Astrocyte (in vitro differentiated cells and primary cell): ENCODE measurements around the gene B2M. TPM values are rescaled to one million over a fixed set of nuclear protein-coding genes. Genes with fewer than 3 reads are reported as not detected.

Experiments
- DNase-seq: peaks from one replicate; pipeline ENCODE4 v3.0.0-alpha.2; 2010; ENCODE audit warnings: low read depth
- FAIRE-seq: peaks from 2 replicates; lab custom pipeline; 2011; peaks lifted over from hg19 to GRCh38; lab: Jason Lieb, UNC
- H2AFZ ChIP-seq: 2 replicates; pipeline ENCODE4 v1.6.0; 2012; ENCODE audit warnings: low read depth, low read length, inconsistent platforms
- H3K27ac ChIP-seq: 2 replicates; pipeline ENCODE4 v1.5.1; 2011; ENCODE audit warnings: low read depth, low read length, inconsistent platforms
- H3K27me3 ChIP-seq: 2 replicates; pipeline ENCODE4 v1.6.0; 2011; ENCODE audit warnings: low read length, inconsistent platforms; ENCODE audit not compliant: insufficient read depth
- H3K36me3 ChIP-seq: 2 replicates; pipeline ENCODE4 v1.5.1; 2011; ENCODE audit warnings: low read length, inconsistent platforms; ENCODE audit not compliant: insufficient read depth
- H3K4me1 ChIP-seq: 2 replicates; pipeline ENCODE4 v1.5.1; 2011; ENCODE audit warnings: low read length, inconsistent platforms; ENCODE audit not compliant: insufficient read depth
- H3K4me2 ChIP-seq: 2 replicates; pipeline ENCODE4 v1.6.0; 2012; ENCODE audit warnings: low read length, inconsistent platforms
- H3K4me3 ChIP-seq: 2 replicates; pipeline ENCODE4 v1.5.1; 2011; ENCODE audit warnings: low read depth, mild to moderate bottlenecking, low read length, inconsistent platforms; ENCODE audit not compliant: insufficient read depth
- H3K79me2 ChIP-seq: 2 replicates; pipeline ENCODE4 v1.6.0; 2012; ENCODE audit warnings: mild to moderate bottlenecking, low read length, inconsistent platforms; ENCODE audit not compliant: insufficient read depth
- H3K9ac ChIP-seq: 2 replicates; pipeline ENCODE4 v1.6.0; 2012; ENCODE audit warnings: mild to moderate bottlenecking, low read length, inconsistent platforms
- H3K9me3 ChIP-seq: 2 replicates; pipeline ENCODE4 v1.5.1; 2012; ENCODE audit warnings: low read depth, mild to moderate bottlenecking, low read length, inconsistent platforms; ENCODE audit not compliant: insufficient read depth
- H4K20me1 ChIP-seq: 2 replicates; pipeline ENCODE4 v1.6.0; 2012; ENCODE audit warnings: low read length, inconsistent platforms; ENCODE audit not compliant: insufficient read depth
- H3K27ac Mint-ChIP-seq: one replicate; pipeline ENCODE4 v1.8.0; 2021; ENCODE audit warnings: mild to moderate bottlenecking, mixed read lengths; ENCODE audit not compliant: unreplicated experiment
- H3K27me3 Mint-ChIP-seq: one replicate; pipeline ENCODE4 v1.8.0; 2021; ENCODE audit warnings: low read depth, mixed read lengths; ENCODE audit not compliant: unreplicated experiment
- H3K36me3 Mint-ChIP-seq: one replicate; pipeline ENCODE4 v1.8.0; 2021; ENCODE audit warnings: low read depth, mixed read lengths; ENCODE audit not compliant: unreplicated experiment
- H3K4me1 Mint-ChIP-seq: one replicate; pipeline ENCODE4 v1.8.0; 2021; ENCODE audit warnings: low read depth, mixed read lengths; ENCODE audit not compliant: unreplicated experiment
- H3K4me3 Mint-ChIP-seq: one replicate; pipeline ENCODE4 v1.8.0; 2021; ENCODE audit warnings: mild to moderate bottlenecking, moderate library complexity, mixed read lengths; ENCODE audit not compliant: unreplicated experiment
- H3K9me3 Mint-ChIP-seq: one replicate; pipeline ENCODE4 v1.8.0; 2021; ENCODE audit warnings: mild to moderate bottlenecking, mixed read lengths; ENCODE audit not compliant: unreplicated experiment
- EZH2 ChIP-seq: IDR thresholded peaks from 2 replicates; pipeline ENCODE4 v1.6.1; 2012; ENCODE audit warnings: mild to moderate bottlenecking, low read length, inconsistent platforms; ENCODE audit not compliant: insufficient read depth
- total RNA-seq: library from RNA; stranded (reverse); gene quantifications from 2 replicates; pipeline ENCODE4 v1.2.1, GENCODE V29; 2021
- TF ChIP-seq, protein P1 (sequence below): IDR thresholded peaks from 2 replicates; pipeline ENCODE4 v1.5.1; 2011; ENCODE audit warnings: low read depth, mild to moderate bottlenecking, inconsistent platforms, low read length, moderate library complexity; ENCODE audit not compliant: insufficient read depth

The B2M gene
- total RNA-seq, 1 donor from 2014 or later: 1,708 TPM

GRCh38 chr15:44670087-44670950 is 41.0 kb upstream of the B2M start:
- no peak overlapping the region for H2AFZ ChIP-seq
- no peak overlapping the region for H3K9ac ChIP-seq
- TF ChIP-seq, protein P1, sequence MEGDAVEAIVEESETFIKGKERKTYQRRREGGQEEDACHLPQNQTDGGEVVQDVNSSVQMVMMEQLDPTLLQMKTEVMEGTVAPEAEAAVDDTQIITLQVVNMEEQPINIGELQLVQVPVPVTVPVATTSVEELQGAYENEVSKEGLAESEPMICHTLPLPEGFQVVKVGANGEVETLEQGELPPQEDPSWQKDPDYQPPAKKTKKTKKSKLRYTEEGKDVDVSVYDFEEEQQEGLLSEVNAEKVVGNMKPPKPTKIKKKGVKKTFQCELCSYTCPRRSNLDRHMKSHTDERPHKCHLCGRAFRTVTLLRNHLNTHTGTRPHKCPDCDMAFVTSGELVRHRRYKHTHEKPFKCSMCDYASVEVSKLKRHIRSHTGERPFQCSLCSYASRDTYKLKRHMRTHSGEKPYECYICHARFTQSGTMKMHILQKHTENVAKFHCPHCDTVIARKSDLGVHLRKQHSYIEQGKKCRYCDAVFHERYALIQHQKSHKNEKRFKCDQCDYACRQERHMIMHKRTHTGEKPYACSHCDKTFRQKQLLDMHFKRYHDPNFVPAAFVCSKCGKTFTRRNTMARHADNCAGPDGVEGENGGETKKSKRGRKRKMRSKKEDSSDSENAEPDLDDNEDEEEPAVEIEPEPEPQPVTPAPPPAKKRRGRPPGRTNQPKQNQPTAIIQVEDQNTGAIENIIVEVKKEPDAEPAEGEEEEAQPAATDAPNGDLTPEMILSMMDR: no peak
- no peak for TF ChIP-seq EZH2
- no peaks in the 10 kb centered on the region for H3K36me3 ChIP-seq
- no peaks in the 10 kb centered on the region for H3K79me2 ChIP-seq
- Mint-ChIP-seq H3K27ac (no peak overlapping the region), H3K36me3 (peaks cover 3% of the 10 kb centered on the region), H3K4me3 (no peak overlapping the region), H3K4me1 (no peaks in the 10 kb centered on the region), H3K9me3 (peaks cover 3% of the 10 kb centered on the region), H3K27me3 (peaks cover 28% of the 10 kb centered on the region)
- no peaks in the 10 kb centered on the region for H3K4me1 ChIP-seq
- FAIRE-seq (no peak), DNase-seq (no peak)
- H3K9me3 ChIP-seq: no peaks in the 10 kb centered on the region
- no peak overlapping the region for H3K4me2 ChIP-seq
- H3K27ac ChIP-seq: no peak overlapping the region
- peaks cover 3% of the 10 kb centered on the region for H3K27me3 ChIP-seq
- no peaks in the 10 kb centered on the region for H4K20me1 ChIP-seq
- H3K4me3 ChIP-seq: no peak overlapping the region

- H3K4me2 ChIP-seq: no peak overlapping the region
- Mint-ChIP-seq H3K9me3 (peaks cover 3% of the 10 kb centered on the region), H3K4me1 (no peaks in the 10 kb centered on the region), H3K4me3 (no peak overlapping the region), H3K36me3 (peaks cover 3% of the 10 kb centered on the region), H3K27me3 (peaks cover 25% of the 10 kb centered on the region), H3K27ac (no peak overlapping the region)
- H2AFZ ChIP-seq: no peak overlapping the region
- H4K20me1 ChIP-seq: no peaks in the 10 kb centered on the region
- no peak overlapping the region for H3K9ac ChIP-seq
- H3K36me3 ChIP-seq: no peaks in the 10 kb centered on the region
- no peaks in the 10 kb centered on the region for H3K4me1 ChIP-seq
- DNase-seq: no peak
- H3K9me3 ChIP-seq: no peaks in the 10 kb centered on the region
- no peak overlapping the region for H3K27ac ChIP-seq
- no peak overlapping the region for H3K4me3 ChIP-seq
- no peak for FAIRE-seq
- no peaks in the 10 kb centered on the region for H3K79me2 ChIP-seq
- TF ChIP-seq, protein P1: no peak
- TF ChIP-seq EZH2: no peak
- peaks cover 18% of the 10 kb centered on the region for H3K27me3 ChIP-seq
These were observed 37.7 kb upstream of the B2M start for GRCh38 chr15:44673639-44674038.

DNA sequence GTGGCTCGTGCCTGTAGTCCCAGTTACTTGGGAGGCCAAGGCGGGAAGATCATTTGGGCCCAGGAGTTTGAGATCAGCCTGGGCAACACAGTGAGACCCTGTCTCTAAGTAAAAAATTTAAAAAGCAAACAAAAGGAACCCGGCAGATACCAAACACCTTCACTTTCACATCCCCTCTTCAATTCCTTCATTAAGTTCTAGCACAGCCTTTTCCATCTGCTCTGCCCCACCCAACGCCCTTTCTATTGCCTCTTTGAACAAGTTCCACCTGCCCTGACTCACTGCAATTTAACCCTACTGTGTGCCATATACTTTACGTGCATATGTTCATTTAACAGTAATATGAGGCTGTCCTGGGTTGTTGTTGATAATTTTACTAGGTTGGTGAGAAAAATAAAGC is 35.4 kb upstream of the B2M start:
- Histone ChIP-seq H3K36me3 (no peaks in the 10 kb centered on the region), H3K9ac (no peak overlapping the region), H4K20me1 (no peaks in the 10 kb centered on the region), H2AFZ (no peak overlapping the region), H3K4me2 (no peak overlapping the region), H3K79me2 (no peaks in the 10 kb centered on the region), H3K27ac (no peak overlapping the region), H3K27me3 (peaks cover 26% of the 10 kb centered on the region), H3K4me3 (no peak overlapping the region), H3K9me3 (no peaks in the 10 kb centered on the region), H3K4me1 (no peaks in the 10 kb centered on the region)
- Mint-ChIP-seq H3K4me1 (no peaks in the 10 kb centered on the region), H3K9me3 (peaks cover 3% of the 10 kb centered on the region), H3K27me3 (peaks cover 19% of the 10 kb centered on the region), H3K36me3 (peaks cover 3% of the 10 kb centered on the region), H3K27ac (no peak overlapping the region), H3K4me3 (peak overlapping the region; percentile 12)
- FAIRE-seq (no peak), DNase-seq (no peak)
- no peak for TF ChIP-seq EZH2
- TF ChIP-seq, protein P1: no peak
